Endothelial cell of umbilical vein (primary cell): ENCODE results near the gene CLPTM1L. TPM values are rescaled to one million over a fixed set of nuclear protein-coding genes. Genes with fewer than 3 reads are reported as not detected.
A peak's percentile ranks its signal among the peaks of the same experiment; 100 is the strongest.

Experiments
- BruUV-seq: library from RNA; stranded (reverse); fragments of 400-500 nt; replicated peaks from 2 replicates; lab custom pipeline; 2021; lab: Mats Ljungman, UMichigan
- CTCF ChIA-PET: fragments of 300-600, 350-600 bp; sonication (Branson Sonifier 250); formaldehyde crosslinking; loops from one replicate; lab custom pipeline; 2021; ENCODE audit warnings: antibody characterized with exemption, inconsistent platforms; lab: Charles Lee
- POLR2A ChIA-PET: fragments of 300-600, 350-600 bp; sonication (Branson Sonifier 250); formaldehyde crosslinking; loops from one replicate; lab custom pipeline; 2021; ENCODE audit warnings: antibody characterized with exemption, inconsistent platforms; lab: Charles Lee
- DNase-seq: peaks from one replicate; pipeline ENCODE4 v3.0.0-alpha.2; 2011; ENCODE audit warnings: low read depth, low spot score
- FAIRE-seq: peaks from 2 replicates; lab custom pipeline; 2011; peaks lifted over from hg19 to GRCh38; lab: Jason Lieb, UNC
- H2AFZ ChIP-seq: 2 replicates; pipeline ENCODE4 v1.6.0; 2012; ENCODE audit warnings: low read depth, low read length, control low read depth, inconsistent platforms
- H3K27ac ChIP-seq: 2 replicates; pipeline ENCODE4 v1.5.1; 2011; ENCODE audit warnings: low read depth, mild to moderate bottlenecking, control low read depth, low read length, moderate library complexity; ENCODE audit not compliant: insufficient read depth
- H3K27me3 ChIP-seq, 2 experiments: 2 replicates each; pipeline versions ENCODE4 v1.6.0 to v1.6.1; 2011; ENCODE audit warnings: low read length in 2 of 2, mixed read lengths in 1 of 2; ENCODE audit not compliant: control insufficient read depth in 2 of 2, insufficient read depth in 2 of 2
- H3K36me3 ChIP-seq, 2 experiments: 2 replicates in 1 of 2; 3 replicates in 1 of 2; pipeline ENCODE4 v1.5.1; 2011; ENCODE audit warnings: low read length in 2 of 2, mild to moderate bottlenecking in 1 of 2, moderate library complexity in 1 of 2; ENCODE audit not compliant: control insufficient read depth in 2 of 2, insufficient read depth in 2 of 2; ENCODE audit errors: extremely low read depth in 1 of 2
- H3K4me1 ChIP-seq: 3 replicates; pipeline ENCODE4 v1.5.1; 2011; ENCODE audit warnings: mild to moderate bottlenecking, low read length; ENCODE audit not compliant: control insufficient read depth, insufficient read depth; ENCODE audit errors: extremely low read depth
- H3K4me2 ChIP-seq: 2 replicates; pipeline ENCODE4 v1.6.1; 2011; ENCODE audit warnings: low read length, control low read depth, mixed read lengths; ENCODE audit not compliant: insufficient read depth
- H3K4me3 ChIP-seq, 3 experiments: fragments of 200-600 bp in 1 of 3; sonication (generic), shearing (Covaris generic) in 1 of 3; replicated peaks in 1 of 3; 2 replicates each; pipeline ENCODE4 v1.5.1; 2011 to 2016; ENCODE audit warnings: control low read depth in 3 of 3, low read length in 3 of 3, mild to moderate bottlenecking in 2 of 3, inconsistent platforms in 1 of 3, low read depth in 1 of 3, moderate library complexity in 1 of 3; ENCODE audit not compliant: insufficient read depth in 1 of 3
- H3K79me2 ChIP-seq: 2 replicates; pipeline ENCODE4 v1.6.0; 2012; ENCODE audit warnings: low read length, inconsistent platforms; ENCODE audit not compliant: control insufficient read depth, insufficient read depth
- H3K9ac ChIP-seq: replicated peaks from 2 replicates; pipeline ENCODE3; 2011; ENCODE audit warnings: low read length, control low read depth; ENCODE audit not compliant: insufficient read depth; ENCODE audit errors: extremely low read depth
- H3K9me1 ChIP-seq: replicated peaks from 3 replicates; pipeline ENCODE4 v1.6.0; 2011; ENCODE audit warnings: mild to moderate bottlenecking, low read length; ENCODE audit not compliant: control insufficient read depth, insufficient read depth; ENCODE audit errors: extremely low read depth
- H3K9me3 ChIP-seq: replicated peaks from 2 replicates; pipeline ENCODE4 v1.5.1; 2012; ENCODE audit warnings: low read length, inconsistent platforms; ENCODE audit not compliant: control insufficient read depth, insufficient read depth
- H4K20me1 ChIP-seq: replicated peaks from 2 replicates; pipeline ENCODE3; 2011; ENCODE audit warnings: mild to moderate bottlenecking, low read length; ENCODE audit not compliant: control insufficient read depth, insufficient read depth; ENCODE audit errors: extremely low read depth
- EZH2 ChIP-seq: IDR thresholded peaks from 2 replicates; pipeline ENCODE4 v1.6.1; 2012; ENCODE audit warnings: borderline replicate concordance, low read depth, mild to moderate bottlenecking, moderate library complexity, low read length, inconsistent platforms; ENCODE audit not compliant: severe bottlenecking
- FOS ChIP-seq: IDR thresholded peaks from 2 replicates; pipeline ENCODE4 v1.6.1; 2011; ENCODE audit warnings: mild to moderate bottlenecking, low read length, moderate library complexity, borderline replicate concordance; ENCODE audit not compliant: insufficient read depth
- GATA2 ChIP-seq: IDR thresholded peaks from 2 replicates; pipeline ENCODE4 v1.7.0; 2011; ENCODE audit warnings: low read depth, mild to moderate bottlenecking, moderate library complexity, mixed read lengths, low read length; ENCODE audit not compliant: insufficient read length, insufficient read depth
- JUN ChIP-seq: IDR thresholded peaks from 2 replicates; pipeline ENCODE4 v1.6.1; 2011; ENCODE audit warnings: borderline replicate concordance, low read depth; ENCODE audit not compliant: insufficient read length, insufficient read depth
- MAX ChIP-seq: IDR thresholded peaks from 2 replicates; pipeline ENCODE4 v1.6.1; 2011; ENCODE audit not compliant: insufficient read depth, insufficient read length
- POLR2A ChIP-seq: IDR thresholded peaks from 2 replicates; pipeline ENCODE4 v1.6.1; 2012; ENCODE audit warnings: low read depth, mild to moderate bottlenecking, control low read depth, low read length
- POLR2AphosphoS5 ChIP-seq: IDR thresholded peaks from 2 replicates; pipeline ENCODE4 v1.6.1; 2012; ENCODE audit warnings: low read depth, mild to moderate bottlenecking, control low read depth, low read length, moderate library complexity; ENCODE audit not compliant: insufficient read depth
- dilution Hi-C: fragments of 300-500 bp; cut with MboI; formaldehyde crosslinking; loops from one replicate; pipeline ENCODE4 v1.15.0; 2019; ENCODE audit warnings: low sequenced_read_pairs; ENCODE audit not compliant: extremely low pct_ligation_motif_present
- intact Hi-C: fragments of 100-400 bp; cut with micrococcal nuclease; formaldehyde crosslinking; loops from one replicate; pipeline ENCODE4 v1.10.0; 2022
- polyA plus RNA-seq, 4 experiments: library from polyadenylated mRNA; depleted of rRNA in 3 of 4; stranded (reverse) in 3 of 4; unstranded in 1 of 4; fragments of >200 nt; gene quantifications; 2 replicates each; pipeline versions ENCODE4 v1.2.1 to v1.2.3, GENCODE V29; 2011 to 2012; ENCODE audit warnings: missing spikeins in 1 of 4
- total RNA-seq: library from RNA; stranded (reverse); gene quantifications from 2 replicates; pipeline ENCODE4 v1.2.3, GENCODE V29; 2021

The CLPTM1L gene
- total and polyA plus RNA-seq, 2 donors (not counting 3 experiments of a cell fraction or from before 2014, with no cell fraction given), result 116 to 191 TPM

GRCh38 chr5:1387059-1387755 lies 42.3 kb upstream of the CLPTM1L start:
- Histone ChIP-seq H3K9me1 (no peaks in the 10 kb centered on the region), H3K9me3 (no peaks in the 10 kb centered on the region), H2AFZ (no peak overlapping the region), H3K27ac (no peak overlapping the region), H3K27me3 (peaks cover 0 to 11% of the 10 kb centered on the region in 2 experiments), H3K4me3 (no peak overlapping the region), H4K20me1 (no peaks in the 10 kb centered on the region), H3K36me3 (no peaks in the 10 kb centered on the region), H3K79me2 (no peaks in the 10 kb centered on the region), H3K9ac (no peak overlapping the region), H3K4me1 (peaks cover 3% of the 10 kb centered on the region), H3K4me2 (no peak overlapping the region)
- BruUV-seq, result no TSS peak
- FAIRE-seq (no peak), DNase-seq (no peak)
- intact Hi-C loops, result no loop called here
- ChIA-PET CTCF (interaction anchor here (0.9 kb wide), 1 partner anchor 93 kb away, joined by 3 read pairs; no protein-coding TSS in a partner anchor), POLR2A (no interaction called here)
- TF ChIP-seq POLR2A (no peak), GATA2 (no peak), JUN (no peak), POLR2AphosphoS5 (no peak), MAX (no peak), FOS (no peak)
- dilution Hi-C loops, result no loop called here

GRCh38 chr5:1386274-1386717 lies 41.4 kb upstream of the CLPTM1L start:
- BruUV-seq, result TSS peak; percentile 33
- peaks cover 3% of the 10 kb centered on the region for H3K4me1 ChIP-seq
- no peaks in the 10 kb centered on the region for H4K20me1 ChIP-seq
- H3K4me2 ChIP-seq, result peak overlapping the region; percentile 56
- no peaks in the 10 kb centered on the region for H3K9me1 ChIP-seq
- no peak overlapping the region for H3K27ac ChIP-seq
- no peaks in the 10 kb centered on the region for H3K79me2 ChIP-seq
- ChIA-PET CTCF (interaction anchor here (0.9 kb wide), 1 partner anchor 94 kb away, joined by 3 read pairs; no protein-coding TSS in a partner anchor), POLR2A (no interaction called here)
- H2AFZ ChIP-seq, result peak overlapping the region; percentile 77
- FAIRE-seq (peak; percentile 28), DNase-seq (peak; percentile 25)
- H3K4me3 ChIP-seq, result peak overlapping the region; percentile 27 to 60 (median 58)
- H3K36me3 ChIP-seq, result no peaks in the 10 kb centered on the region
- H3K27me3 ChIP-seq, result peaks cover 0 to 11% of the 10 kb centered on the region in 2 experiments
- H3K9me3 ChIP-seq, result no peaks in the 10 kb centered on the region
- H3K9ac ChIP-seq, result peak overlapping the region; percentile 28
- TF ChIP-seq POLR2A (peak; percentile 8), JUN (no peak), EZH2 (peak; percentile 19), GATA2 (no peak), MAX (no peak)
- intact Hi-C loops, result no loop called here
- dilution Hi-C loops, result no loop called here
